GM18867 (cell line): ENCODE measurements around the gene CCS.
"Not testable (repeated sequence)": the region's sequence is repeated elsewhere in the genome, so short reads cannot be mapped to it uniquely, and the experiment has no call there.

Source experiments
- ATAC-seq: cut with Tn5 transposase; IDR thresholded peaks from one replicate; pipeline ENCODE4 v1.9.1; 2021; ENCODE audit warnings: mild to moderate bottlenecking, moderate library complexity; ENCODE audit not compliant: unreplicated experiment

Gene CCS

DNA sequence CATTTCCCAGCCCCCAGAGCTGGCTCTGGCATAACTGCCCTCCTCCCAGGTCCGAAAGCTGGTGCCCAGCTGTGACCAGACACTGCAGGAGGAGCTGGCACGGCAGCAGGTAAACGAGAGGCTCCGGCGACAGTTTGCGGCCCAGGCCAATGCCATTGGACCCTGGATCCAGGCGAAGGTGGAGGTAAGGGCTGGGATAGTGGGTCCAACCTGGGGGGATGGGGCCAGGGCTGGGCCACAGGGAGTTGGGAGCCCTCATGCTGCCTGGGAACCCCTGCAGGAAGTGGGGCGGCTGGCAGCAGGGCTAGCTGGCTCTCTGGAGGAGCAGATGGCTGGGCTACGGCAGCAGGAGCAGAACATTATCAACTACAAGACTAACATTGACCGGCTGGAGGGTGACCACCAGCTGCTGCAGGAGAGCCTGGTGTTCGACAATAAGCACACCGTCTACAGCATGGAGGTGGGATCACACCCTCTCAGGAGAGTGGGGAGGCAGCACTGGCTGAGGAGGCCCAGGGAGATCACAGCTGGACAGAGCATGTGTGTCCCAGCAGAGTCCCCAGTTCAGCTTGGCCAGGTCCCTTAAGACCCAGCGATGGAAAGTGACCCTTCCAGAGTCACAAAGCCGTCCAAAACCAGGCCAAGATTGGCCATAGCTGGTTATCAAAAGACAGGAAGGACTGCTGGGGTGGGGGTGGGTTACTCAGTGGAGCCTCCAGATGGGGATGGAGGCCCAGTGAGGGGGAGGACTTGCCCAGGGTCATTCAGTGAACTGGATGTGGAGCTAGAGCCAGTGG is 31.6 kb upstream of the CCS start:
- no peak for ATAC-seq

DNA sequence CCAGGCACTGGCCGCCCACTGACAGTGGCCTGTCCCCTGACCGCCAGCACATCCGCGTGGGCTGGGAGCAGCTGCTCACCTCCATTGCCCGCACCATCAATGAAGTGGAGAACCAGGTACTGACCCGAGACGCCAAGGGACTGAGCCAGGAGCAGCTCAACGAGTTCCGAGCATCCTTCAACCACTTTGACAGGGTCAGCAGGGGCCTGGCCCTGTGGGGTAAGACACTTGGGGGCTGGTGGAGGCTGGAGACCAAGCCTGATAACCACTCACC is 31.1 kb upstream of the CCS start:
- ATAC-seq = no peak

DNA sequence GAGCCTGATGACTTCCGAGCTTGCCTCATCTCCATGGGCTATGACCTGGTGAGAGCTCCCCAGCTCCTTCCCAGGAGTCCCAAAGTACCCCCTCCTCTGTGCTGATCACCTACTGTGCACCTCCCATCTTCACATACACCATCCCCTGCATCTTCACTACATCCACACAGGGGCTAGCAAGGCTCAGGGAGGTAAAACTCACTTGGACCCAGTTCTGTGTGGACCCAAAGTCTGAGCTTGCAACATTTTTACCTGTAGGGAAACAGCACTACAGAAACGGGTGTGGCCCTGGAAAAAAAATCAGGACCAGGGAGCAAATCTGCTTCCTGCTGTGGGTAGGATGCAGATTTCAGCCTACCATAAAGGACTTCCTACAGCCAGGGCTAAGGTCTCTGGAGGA is 30.7 kb upstream of the CCS start:
- no peak for ATAC-seq

DNA sequence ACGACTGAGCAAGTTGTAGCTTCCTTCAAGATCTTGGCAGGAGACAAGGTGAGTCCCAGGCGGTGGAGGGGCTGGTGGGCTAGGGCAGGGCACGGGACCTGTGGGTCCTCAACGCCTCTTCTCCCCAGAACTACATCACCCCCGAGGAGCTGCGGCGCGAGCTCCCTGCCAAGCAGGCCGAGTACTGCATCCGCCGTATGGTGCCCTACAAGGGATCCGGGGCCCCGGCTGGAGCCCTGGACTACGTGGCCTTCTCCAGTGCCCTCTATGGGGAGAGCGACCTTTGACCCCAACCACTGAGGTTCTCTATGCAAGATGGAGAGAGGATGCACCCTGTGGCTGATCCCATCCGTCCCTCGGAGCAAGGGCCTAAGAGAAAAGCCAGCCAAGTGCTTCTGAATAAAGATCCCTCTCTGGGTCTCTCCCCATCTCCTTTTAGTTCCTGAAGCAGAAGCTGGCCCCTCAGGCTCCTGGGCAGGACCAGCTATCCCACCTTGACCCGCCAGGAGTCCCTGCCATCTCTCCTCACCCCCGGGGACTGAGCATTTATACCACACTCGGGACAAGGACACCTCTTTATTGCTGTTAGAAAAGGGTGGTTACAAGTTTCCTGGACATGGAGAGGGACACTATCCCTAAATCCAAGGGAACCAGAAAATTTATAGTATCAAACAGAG is 29.9 kb upstream of the CCS start:
- ATAC-seq = no peak

DNA sequence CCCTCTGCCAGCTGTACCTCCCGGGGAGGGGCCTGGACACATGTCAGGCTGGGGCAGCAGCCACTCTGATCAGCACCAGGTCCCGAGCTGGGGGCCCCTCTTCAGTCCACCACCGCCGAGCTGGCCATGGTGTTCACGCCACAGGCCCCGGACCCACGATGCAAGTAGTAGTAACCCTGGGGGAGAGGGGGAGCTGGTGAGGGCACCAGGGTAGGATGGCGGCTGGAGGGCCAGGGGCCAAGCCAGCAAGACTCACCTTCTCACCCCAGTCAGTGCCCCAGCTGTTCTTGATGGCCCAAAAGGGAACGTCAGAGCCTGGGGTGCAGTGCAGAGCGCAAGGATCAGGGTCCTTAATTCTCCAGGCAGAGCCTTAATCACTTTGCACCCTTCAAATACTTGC is 29.2 kb upstream of the CCS start:
- ATAC-seq = no peak

DNA sequence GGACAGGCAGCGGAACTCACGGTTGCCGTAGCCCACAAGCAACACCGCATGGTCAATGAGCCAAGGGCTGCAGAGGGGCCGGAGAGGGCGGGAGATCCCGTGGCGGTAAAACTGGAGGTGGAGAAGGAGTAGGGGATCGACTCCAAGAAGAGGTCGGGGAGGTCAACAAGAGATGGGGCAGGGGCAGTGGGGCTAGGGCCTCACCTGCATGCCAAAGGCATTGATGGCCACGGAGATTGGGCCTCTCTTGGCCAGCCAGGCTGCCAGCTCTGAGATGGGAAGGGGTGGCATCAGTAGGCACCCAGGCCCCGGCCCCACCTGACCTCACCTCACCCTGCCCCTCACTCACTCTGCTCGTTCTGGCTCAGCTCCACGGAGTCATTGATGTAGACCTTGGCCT is 28.4 kb upstream of the CCS start:
- no peak for ATAC-seq

DNA sequence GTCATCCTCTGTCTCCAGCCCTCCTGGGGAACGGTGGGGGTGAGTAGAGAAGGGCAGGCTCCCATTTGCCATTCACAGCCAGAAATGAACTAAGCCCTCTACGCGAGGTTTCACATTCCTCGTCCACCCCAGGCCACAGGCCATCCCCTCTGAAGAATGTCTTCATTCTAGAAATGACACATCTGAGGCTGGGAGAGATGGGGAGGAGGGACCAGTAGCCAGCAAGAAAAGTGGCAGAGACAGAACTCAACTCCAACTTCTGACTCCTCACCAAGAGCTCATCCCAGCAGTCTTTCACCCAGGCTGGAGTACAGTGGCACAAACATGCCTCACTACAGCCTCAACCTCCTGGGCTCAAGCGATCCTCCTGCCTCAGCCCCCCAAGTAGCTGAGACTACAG is 28.0 kb upstream of the CCS start:
- no peak for ATAC-seq

DNA sequence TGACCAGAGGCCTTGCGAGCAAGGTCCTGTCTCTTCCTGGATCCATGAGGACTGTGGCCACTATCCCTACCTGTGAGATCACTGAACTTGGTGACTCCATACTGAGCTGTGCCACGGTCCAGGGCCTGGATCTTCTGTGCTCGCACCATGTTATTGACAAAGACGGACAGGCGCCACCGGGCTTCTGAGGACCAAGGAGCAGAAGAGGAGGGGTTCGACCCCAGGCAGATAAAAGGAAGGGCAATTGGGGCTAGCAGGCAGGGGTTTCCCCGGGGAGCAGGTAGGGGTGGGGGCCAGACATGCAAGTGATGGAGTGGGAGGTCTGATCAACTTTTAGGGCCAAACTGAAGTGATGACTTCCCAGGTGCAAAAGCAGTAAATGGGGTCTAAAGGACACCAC is 26.8 kb upstream of the CCS start:
- no peak for ATAC-seq

DNA sequence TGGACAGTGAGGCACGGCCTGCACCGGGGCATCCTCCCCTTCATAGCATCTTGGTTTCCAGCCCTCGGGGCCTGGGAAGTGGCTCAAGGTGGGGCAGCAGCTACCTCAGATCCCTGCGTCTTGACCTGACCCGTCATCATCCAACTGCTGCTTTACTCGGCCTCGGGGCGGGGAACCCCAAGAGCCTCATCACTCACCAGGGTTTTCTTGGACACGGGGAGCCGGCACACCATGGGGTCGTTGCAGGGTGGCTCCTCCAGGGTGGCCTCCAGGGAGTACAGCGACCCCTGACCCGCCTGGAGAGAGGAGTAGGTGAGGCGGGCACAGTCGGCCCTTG is 25.2 kb upstream of the CCS start:
- no peak for ATAC-seq

DNA sequence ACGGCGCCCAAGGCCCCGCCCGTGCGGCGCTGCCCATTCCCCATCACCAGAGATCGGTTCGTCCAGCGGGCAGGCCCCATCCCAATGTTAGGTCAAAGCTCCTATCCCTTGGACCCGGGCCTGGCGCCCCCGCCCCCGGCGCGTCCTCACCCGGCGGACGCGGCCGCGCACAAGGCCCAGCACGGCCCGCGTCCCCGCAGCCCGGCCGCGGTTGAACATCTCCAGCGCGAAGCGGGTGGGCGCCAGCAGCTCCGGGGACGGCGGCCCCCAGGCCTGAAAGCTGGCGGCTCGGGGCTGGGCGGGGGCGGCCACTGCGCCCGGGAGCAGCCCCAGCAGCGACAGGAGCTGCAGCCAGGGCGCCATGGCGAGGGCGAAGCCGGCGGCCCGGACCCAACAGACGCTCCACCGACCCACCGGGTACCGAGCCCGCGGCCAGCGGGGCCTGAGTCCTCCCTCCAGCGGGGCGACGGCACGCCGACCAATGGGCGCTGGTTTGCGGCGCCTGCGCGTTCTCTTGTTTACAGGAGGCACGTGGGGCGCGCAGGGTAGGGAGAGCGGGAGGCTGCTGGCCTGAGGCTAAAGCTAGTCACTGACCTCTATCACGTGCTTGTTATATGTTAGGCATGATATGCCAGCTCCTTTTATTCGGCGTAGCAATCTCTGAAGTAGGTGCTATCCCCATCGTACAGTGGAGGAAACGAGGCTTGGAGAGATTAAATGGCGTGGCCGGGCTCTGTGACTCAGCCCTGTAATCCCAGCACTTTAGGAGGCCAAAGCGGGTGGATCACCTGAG is 24.7 kb upstream of the CCS start, which contains the start of gene CTSF:
CTSF (minus strand) TSS at position 483 of the 793 bp plus-strand sequence; CDS start at position 363, 120 bp downstream.
- ATAC-seq = no peak

DNA sequence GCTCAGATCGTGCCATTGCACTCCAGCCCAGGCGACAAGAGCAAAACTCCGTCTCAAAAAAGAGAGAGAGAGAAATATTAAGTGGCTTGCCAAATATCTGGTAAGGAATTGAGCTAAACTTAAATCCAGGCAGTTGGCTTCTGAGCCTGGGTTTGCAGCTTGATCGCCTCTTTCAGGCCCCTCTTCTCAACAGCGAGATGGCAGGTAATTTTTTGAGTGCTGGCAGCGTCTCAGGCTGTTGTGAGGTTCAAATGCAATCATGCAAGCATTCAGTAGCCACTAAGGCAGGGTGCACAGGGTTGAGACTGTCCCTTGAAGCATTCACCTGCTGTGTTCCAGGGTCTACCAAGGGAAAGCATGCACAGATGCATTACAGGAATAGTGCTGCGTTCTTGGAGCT is 23.9 kb upstream of the CCS start:
- ATAC-seq = no peak

DNA sequence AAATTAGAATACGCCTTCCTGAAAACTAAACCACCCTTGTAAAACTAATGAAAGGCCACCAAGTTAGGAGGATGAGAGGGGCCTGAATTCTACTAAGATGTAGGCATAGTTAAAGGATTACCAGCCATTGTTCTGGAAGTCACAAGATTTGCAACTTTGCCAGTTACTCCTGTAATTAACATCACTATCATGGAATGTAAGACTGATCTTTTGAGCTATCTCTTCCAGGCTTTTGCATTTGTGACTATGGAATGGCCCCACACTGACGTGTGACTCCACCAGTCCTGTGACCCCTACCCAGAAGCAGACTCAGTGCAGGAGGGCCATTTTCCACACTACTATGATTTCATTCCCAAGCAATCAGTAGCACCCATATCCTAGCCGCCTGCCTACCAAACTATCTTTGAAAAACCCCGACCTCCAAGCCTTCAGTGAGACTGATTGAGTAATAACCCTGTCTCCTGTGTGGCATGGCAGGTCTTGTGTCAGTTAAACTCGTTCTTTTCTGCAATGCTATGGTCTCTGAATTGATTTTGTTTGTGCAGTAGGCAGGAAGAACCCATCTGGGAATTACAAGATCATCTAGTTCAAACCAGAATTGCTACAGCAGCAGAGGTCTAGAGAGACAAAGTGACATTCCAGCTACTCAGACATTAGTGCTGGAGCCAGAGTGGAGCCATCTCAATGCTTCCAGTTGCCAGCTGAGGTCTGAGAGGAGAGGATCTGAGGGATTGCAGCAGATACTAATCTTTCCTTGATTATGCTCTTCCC is 22.7 kb upstream of the CCS start:
- no peak for ATAC-seq

DNA sequence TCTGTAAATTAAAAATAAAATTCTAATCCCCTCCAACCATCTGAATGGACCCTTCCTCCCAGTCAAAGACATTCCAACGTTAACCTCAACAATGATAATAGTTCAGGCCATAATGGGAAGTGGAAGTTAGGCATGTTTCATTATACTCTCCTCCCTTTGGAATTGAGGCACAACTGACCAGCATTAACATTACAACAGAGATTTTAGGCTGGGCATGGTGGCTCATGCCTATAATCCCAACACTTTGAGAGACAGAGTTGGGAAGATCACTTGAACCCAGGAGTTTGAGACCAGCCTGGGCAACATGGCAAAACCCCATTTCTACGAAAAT is 22.2 kb upstream of the CCS start:
- ATAC-seq = no peak

DNA sequence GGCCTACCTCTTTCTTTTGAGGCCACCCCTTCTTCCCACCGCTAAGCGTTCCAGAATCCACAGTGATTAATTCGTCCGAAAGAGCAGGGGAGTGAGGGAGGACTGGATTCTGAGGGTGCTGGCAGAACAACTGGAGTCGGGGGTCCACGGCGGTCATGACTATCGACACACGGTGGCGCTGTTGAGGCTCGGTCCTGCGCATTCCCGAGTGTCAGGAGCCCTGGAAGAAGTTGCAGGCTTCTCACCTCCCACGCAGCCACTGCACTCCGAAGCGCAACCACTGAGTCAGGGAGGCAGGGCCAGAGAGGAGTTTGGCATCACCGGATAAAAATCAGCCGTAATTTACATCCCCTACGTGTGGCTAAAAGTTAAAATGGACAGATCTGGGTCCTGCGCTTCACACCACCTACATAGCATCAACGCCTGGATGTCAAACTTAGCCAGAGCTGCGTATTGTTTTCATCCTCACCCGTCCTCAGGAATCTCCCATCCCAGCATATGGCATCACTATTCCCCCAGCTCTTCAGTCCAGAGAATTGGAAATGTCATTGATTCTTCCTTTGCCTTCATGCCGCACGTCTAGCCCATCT is 13.9 kb upstream of the CCS start:
- no peak for ATAC-seq

DNA sequence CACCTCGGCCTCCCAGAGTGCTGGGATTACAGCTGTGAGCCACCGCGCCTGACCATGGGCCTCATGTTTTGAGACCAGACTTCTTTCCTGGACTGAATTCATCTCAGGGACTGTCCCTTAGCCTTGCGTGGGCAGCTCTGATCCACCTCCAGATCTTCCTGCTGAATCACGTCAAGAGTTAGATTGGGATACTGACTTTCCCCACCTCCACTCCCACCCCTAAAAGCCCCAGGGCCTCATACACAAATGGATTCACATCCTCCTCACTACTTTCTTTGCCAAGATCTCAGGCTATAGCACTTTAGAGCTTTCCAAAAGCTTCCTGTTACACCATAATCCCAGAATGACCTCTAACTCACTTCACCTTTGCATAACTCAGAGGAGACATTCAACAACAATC is 12.2 kb upstream of the CCS start:
- no peak for ATAC-seq

DNA sequence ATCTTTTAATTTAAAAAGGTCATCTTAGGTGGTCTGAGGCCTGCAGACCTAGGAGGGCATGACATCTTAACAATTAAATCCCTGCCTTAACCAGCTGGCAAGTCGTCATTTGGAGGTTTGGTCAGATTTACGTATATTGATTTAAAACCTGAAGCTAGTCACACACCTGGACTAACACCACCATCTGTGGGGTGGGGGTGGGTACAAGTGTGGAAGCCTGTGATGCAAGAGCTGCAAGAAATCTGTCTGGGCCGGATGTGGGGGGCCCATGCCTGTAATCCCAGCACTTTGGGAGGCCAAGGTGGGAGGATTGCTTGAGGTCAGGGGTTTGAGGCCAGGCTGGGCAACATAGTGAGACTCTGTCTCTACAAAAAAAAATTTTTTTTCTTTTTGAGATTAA is 11.7 kb upstream of the CCS start:
- no peak for ATAC-seq

DNA sequence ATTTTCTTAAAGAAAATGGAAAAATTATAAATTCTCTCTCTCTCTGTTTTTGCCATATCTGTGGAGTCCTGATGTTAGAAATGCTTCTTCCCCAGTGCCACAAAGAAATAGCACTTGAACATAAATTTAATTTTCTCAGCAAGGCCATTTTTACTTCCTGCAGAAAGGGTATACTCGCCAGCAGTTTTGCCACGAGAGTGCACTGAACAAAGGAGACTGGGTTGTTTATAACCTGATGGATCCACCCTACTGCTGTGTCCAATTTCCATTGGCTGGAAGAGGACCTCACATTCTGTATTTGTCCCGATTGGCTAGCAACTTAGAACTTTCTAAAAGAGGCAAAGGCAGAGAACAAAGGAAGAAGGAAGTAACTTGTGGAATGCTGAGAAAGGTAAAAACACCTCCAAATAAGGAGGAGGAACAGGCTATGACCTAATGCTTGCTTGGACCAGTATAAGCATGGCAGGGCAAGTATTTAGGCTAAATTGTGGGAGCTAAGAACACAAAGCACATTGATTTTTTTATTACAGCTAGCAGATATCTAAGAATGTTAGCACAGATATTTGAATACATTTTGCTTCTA is 10.3 kb upstream of the CCS start:
- ATAC-seq = not testable (repeated sequence)

DNA sequence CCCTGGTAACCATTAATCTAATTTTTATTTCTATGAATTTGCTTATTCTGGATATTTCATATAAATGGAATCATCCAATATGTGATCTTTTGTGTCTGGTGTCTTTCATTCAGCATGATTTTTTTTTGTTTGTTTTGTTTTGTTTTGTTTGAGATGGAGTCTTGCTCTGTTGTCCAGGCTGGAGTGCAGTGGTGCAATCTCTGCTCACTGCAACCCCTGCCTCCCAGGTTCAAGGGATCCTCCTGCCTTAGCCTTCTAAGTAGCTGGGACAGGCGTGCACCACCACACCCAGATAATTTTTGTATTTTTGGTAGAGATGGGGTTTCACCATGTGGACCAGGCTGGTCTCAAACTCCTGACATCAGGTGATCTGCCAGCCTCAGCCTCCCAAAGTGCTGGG is 7.5 kb upstream of the CCS start:
- not testable (repeated sequence) for ATAC-seq

DNA sequence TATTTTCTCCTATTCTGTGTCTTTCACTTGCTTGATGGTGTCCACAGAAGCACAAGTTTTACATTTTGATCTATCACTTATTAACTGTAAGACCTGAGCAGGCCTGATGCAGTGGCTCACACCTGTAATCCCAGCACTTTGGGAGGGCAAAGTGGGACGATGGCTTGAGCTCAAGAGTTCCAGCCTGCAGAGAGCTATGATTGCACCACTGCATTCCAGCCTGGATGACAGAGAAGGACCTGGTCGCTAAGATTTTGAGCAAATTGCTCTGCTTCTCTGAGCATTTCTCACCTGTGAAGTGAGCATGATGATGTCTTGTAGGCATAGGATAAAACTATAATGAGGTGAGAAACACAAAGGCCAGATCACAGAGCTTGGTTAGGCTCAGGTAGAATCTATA is 6.8 kb upstream of the CCS start:
- no peak for ATAC-seq

DNA sequence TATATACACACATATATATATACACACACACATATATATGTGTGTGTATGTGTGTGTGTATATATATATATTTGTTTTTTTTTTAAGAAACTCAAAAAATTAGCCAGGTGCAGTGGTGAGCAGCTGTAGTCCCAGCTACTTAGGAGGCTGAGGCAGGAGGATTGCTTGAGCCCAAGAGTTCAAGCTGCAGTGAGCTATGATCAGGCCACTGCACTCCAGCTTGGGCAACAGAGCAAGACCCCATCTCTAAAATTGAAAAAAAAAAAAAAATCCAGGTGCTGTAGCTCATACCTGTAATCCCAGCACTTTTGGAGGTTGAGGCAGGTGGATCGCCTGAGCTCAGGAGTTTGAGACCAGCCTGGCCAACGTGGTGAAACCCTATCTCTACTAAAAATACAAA is 3.7 kb upstream of the CCS start:
- ATAC-seq = not testable (repeated sequence)
